ENCODE measurements around the gene ETV2.

ETV2 gene

GRCh38 chr19:35609851-35610353 lies 31.6 kb upstream of the ETV2 start:
- Histone ChIP-seq H3K9ac (no peak overlapping the region), H3K9me3 (replicated peaks in 1 of 11) (peaks cover 30 to 38% (median 34%) of the 10 kb centered on the region in 11 experiments), H3K27ac (no peak overlapping the region), H3K36me3 (peaks cover 0 to 6% (median 2%) of the 10 kb centered on the region in 11 experiments; a peak in 15 of 22 replicates), H3K4me2 (peak overlapping the region in 6 of 11 experiments; percentile 4 to 52 (median 30); a peak in 10 of 22 replicates), H3K4me1 (peaks cover 14 to 30% (median 18%) of the 10 kb centered on the region in 10 experiments; a peak in 19 of 20 replicates), H3K4me3 (no peak overlapping the region), H3K27me3 (no peaks in the 10 kb centered on the region), H4K20me1 (no peaks in the 10 kb centered on the region)
- no peak for TF ChIP-seq Cebpa-rat (IDR thresholded peaks at IDR 0.05)

GRCh38 chr19:35612224-35612558 lies 29.4 kb upstream of the ETV2 start:
- peaks cover 0 to 28% (median 19%) of the 10 kb centered on the region in 11 experiments; a peak in 18 of 22 replicates for H3K36me3 ChIP-seq
- no peaks in the 10 kb centered on the region for H4K20me1 ChIP-seq
- peak overlapping the region in 6 of 11 experiments; percentile 78 to 89 (median 84); a peak in 9 of 22 replicates for H3K27ac ChIP-seq
- no peak for TF ChIP-seq Cebpa-rat (IDR thresholded peaks at IDR 0.05)
- peak overlapping the region; percentile 69 to 89 (median 76) for H3K4me3 ChIP-seq
- H3K9ac ChIP-seq, result peak overlapping the region; percentile 77 to 92 (median 88); a peak in 18 of 22 replicates
- peaks cover 14 to 30% (median 18%) of the 10 kb centered on the region in 10 experiments; a peak in 19 of 20 replicates for H3K4me1 ChIP-seq
- H3K4me2 ChIP-seq, result peak overlapping the region; percentile 80 to 96 (median 93)
- H3K9me3 ChIP-seq (replicated peaks in 1 of 11), result peaks cover 16 to 20% (median 17%) of the 10 kb centered on the region in 11 experiments
- H3K27me3 ChIP-seq, result no peaks in the 10 kb centered on the region

GRCh38 chr19:35612559-35613321 lies 28.8 kb upstream of the ETV2 start, which contains the start of gene HAUS5:
TSS of gene HAUS5 (plus strand) at chr19:35612735. CDS start at chr19:35612795, 60 bp downstream.
- no peaks in the 10 kb centered on the region for H4K20me1 ChIP-seq
- peak within 1 kb of the TSS; percentile 28 to 89 (median 84); a peak in 20 of 22 replicates for H3K27ac ChIP-seq
- peaks cover 11 to 15% (median 11%) of the 10 kb centered on the region in 11 experiments for H3K9me3 ChIP-seq (replicated peaks in 1 of 11)
- no peaks in the 10 kb centered on the region for H3K27me3 ChIP-seq
- peak within 1 kb of the TSS; percentile 77 to 92 (median 88) for H3K9ac ChIP-seq
- H3K4me2 ChIP-seq, result peak within 1 kb of the TSS; percentile 80 to 96 (median 93)
- H3K4me1 ChIP-seq, result peaks cover 14 to 30% (median 18%) of the 10 kb centered on the region in 10 experiments; a peak in 19 of 20 replicates
- peak within 1 kb of the TSS; percentile 69 to 89 (median 76) for H3K4me3 ChIP-seq
- peaks cover 0 to 33% (median 24%) of the 10 kb centered on the region in 11 experiments; a peak in 18 of 22 replicates for H3K36me3 ChIP-seq
- TF ChIP-seq Cebpa-rat (IDR thresholded peaks at IDR 0.05), result no peak

DNA sequence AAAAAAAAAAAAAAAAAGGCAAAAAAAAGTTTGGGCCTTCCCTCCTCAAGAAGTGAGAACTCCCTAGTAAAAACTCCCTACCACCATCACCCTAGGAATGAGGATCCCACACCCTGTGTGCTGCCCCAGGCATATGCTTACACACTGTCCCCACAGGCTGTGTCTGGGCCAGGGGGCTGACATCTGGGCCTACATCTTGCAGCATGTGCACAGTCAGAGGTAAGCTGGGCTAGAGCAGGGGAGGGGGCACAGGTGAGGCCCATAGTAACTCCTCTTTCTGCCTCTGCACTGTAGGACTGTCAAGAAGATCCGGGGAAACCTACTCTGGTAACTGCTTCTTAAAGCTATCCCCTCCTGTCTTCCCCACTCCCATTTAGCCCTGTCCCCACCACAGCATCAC lies 28.0 kb upstream of the ETV2 start:
- H4K20me1 ChIP-seq, result no peaks in the 10 kb centered on the region
- no peak for TF ChIP-seq Cebpa-rat (IDR thresholded peaks at IDR 0.05)
- peak overlapping the region; percentile 80 to 96 (median 93); a peak in 21 of 22 replicates for H3K4me2 ChIP-seq
- peaks cover 2 to 6% (median 3%) of the 10 kb centered on the region in 11 experiments; a peak in 21 of 22 replicates for H3K9me3 ChIP-seq (replicated peaks in 1 of 11)
- peak overlapping the region in 7 of 10 experiments; percentile 71 to 89 (median 76); a peak in 11 of 20 replicates for H3K4me3 ChIP-seq
- no peaks in the 10 kb centered on the region for H3K27me3 ChIP-seq
- H3K36me3 ChIP-seq, result peaks cover 0 to 40% (median 30%) of the 10 kb centered on the region in 11 experiments; a peak in 18 of 22 replicates
- H3K27ac ChIP-seq, result no peak overlapping the region
- H3K9ac ChIP-seq, result peak overlapping the region in 9 of 11 experiments; percentile 79 to 92 (median 90); a peak in 15 of 22 replicates
- peaks cover 14 to 30% (median 18%) of the 10 kb centered on the region in 10 experiments; a peak in 19 of 20 replicates for H3K4me1 ChIP-seq

DNA sequence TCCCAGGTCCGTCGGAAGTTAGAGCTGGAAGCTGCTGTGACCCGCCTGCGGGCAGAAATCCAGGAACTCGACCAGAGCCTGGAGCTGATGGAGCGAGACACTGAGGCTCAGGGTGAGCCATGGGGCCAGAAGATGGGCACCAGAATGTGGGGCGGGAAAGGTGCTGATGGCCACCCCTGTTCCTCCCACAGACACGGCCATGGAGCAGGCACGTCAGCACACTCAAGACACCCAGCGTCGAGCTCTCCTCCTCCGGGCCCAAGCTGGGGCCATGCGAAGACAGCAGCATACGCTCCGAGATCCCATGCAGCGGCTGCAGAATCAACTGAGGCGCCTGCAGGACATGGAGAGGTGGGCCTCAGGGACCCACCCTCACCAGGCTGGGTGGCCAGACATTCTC lies 26.5 kb upstream of the ETV2 start:
- Histone ChIP-seq H3K4me2 (no peak overlapping the region), H4K20me1 (no peaks in the 10 kb centered on the region; a peak in 1 of 22 replicates), H3K27ac (no peak overlapping the region), H3K9ac (no peak overlapping the region), H3K36me3 (peaks cover under 1 to 53% (median 39%) of the 10 kb centered on the region in 11 experiments; a peak in 20 of 22 replicates), H3K27me3 (no peaks in the 10 kb centered on the region), H3K4me1 (peaks cover 13 to 22% (median 17%) of the 10 kb centered on the region in 10 experiments; a peak in 19 of 20 replicates), H3K4me3 (no peak overlapping the region), H3K9me3 (replicated peaks in 1 of 11) (no peaks in the 10 kb centered on the region)
- TF ChIP-seq Cebpa-rat (IDR thresholded peaks at IDR 0.05), result no peak

- H3K9me3 ChIP-seq (replicated peaks in 1 of 11), result no peaks in the 10 kb centered on the region
- no peak overlapping the region for H3K9ac ChIP-seq
- peaks cover 0 to under 1% (median 0%) of the 10 kb centered on the region in 10 experiments; a peak in 2 of 20 replicates for H3K4me1 ChIP-seq
- H3K27ac ChIP-seq, result no peak overlapping the region
- H3K27me3 ChIP-seq, result no peaks in the 10 kb centered on the region
- no peak overlapping the region for H3K4me3 ChIP-seq
- TF ChIP-seq Cebpa-rat (IDR thresholded peaks at IDR 0.05), result no peak
- no peaks in the 10 kb centered on the region; a peak in 1 of 22 replicates for H4K20me1 ChIP-seq
- H3K4me2 ChIP-seq, result no peak overlapping the region
- peaks cover 7 to 85% (median 60%) of the 10 kb centered on the region in 11 experiments; a peak in 21 of 22 replicates for H3K36me3 ChIP-seq
These were observed 22.7 kb upstream of the ETV2 start for GRCh38 chr19:35618857-35619256.

- H3K4me1 ChIP-seq, result no peaks in the 10 kb centered on the region
- no peaks in the 10 kb centered on the region for H3K9me3 ChIP-seq (replicated peaks in 1 of 11)
- H3K36me3 ChIP-seq, result peaks cover 7 to 85% (median 60%) of the 10 kb centered on the region in 11 experiments; a peak in 21 of 22 replicates
- no peak overlapping the region for H3K4me2 ChIP-seq
- H3K27me3 ChIP-seq, result no peaks in the 10 kb centered on the region
- H3K9ac ChIP-seq, result no peak overlapping the region
- H3K4me3 ChIP-seq, result no peak overlapping the region
- no peak for TF ChIP-seq Cebpa-rat (IDR thresholded peaks at IDR 0.05)
- H3K27ac ChIP-seq, result no peak overlapping the region
- no peaks in the 10 kb centered on the region; a peak in 1 of 22 replicates for H4K20me1 ChIP-seq
These were observed 22.1 kb upstream of the ETV2 start for GRCh38 chr19:35619290-35619923.

DNA sequence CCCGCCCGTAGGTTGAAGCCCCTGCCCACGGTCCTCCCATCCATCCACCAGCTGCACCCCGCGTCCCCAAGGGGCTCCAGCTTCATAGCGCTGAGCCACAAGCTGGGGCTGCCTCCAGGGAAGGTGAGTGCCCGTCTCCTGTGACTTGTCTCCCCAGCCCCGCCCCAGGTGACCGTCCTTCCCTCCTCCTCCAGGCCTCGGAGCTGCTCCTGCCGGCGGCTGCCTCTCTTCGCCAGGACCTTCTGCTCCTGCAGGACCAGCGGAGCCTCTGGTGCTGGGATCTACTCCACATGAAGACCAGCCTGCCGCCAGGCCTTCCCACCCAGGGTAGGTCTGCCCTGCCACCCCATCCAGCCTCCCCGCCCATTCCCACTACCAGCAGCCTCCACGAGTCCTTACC lies 21.5 kb upstream of the ETV2 start:
- Histone ChIP-seq H3K4me2 (no peak overlapping the region), H3K27me3 (no peaks in the 10 kb centered on the region), H3K27ac (no peak overlapping the region), H3K4me1 (no peaks in the 10 kb centered on the region), H3K9ac (no peak overlapping the region), H3K4me3 (no peak overlapping the region), H3K9me3 (replicated peaks in 1 of 11) (no peaks in the 10 kb centered on the region), H4K20me1 (no peaks in the 10 kb centered on the region; a peak in 1 of 22 replicates), H3K36me3 (peaks cover 7 to 80% (median 57%) of the 10 kb centered on the region in 11 experiments; a peak in 21 of 22 replicates)
- TF ChIP-seq Cebpa-rat (IDR thresholded peaks at IDR 0.05), result no peak

Measured in BLaER1 treated with 17β-estradiol and CSF1 and Interleukin-3, amounts not matched to agents 10 nM and 100 nM (cell line).